Stimulated activated CD4-positive, alpha-beta T cell treated with anti-CD3 and anti-CD28 coated beads, Interleukin-1b, Interleukin-23, amount 100 ng/mL, for 24 hours (primary cell): ENCODE results near the gene ZMIZ2.

Experiments used
- DNase-seq, 4 experiments: peaks; one replicate each; pipeline ENCODE4 v3.0.0-alpha.2; 2020; ENCODE audit warnings: low read depth in 4 of 4, low spot score in 1 of 4

The ZMIZ2 gene

GRCh38 chr7:44756904-44757303 is 8.3 kb downstream of the ZMIZ2 start:
- no peak for DNase-seq

GRCh38 chr7:44757311-44757710 is 8.7 kb downstream of the ZMIZ2 start:
- DNase-seq: no peak

- DNase-seq: no peak
These were observed 9.1 kb downstream of the ZMIZ2 start for GRCh38 chr7:44757739-44758138.

GRCh38 chr7:44759246-44759645 is 10.6 kb downstream of the ZMIZ2 start:
- DNase-seq: no peak

GRCh38 chr7:44760034-44760580 is 11.5 kb downstream of the ZMIZ2 start:
- DNase-seq: no peak

GRCh38 chr7:44761207-44762161 is 12.8 kb downstream of the ZMIZ2 start:
- no peak for DNase-seq

- no peak for DNase-seq
These were observed 13.7 kb downstream of the ZMIZ2 start for GRCh38 chr7:44762300-44762699.

- no peak for DNase-seq
These were observed 14.3 kb downstream of the ZMIZ2 start for GRCh38 chr7:44762726-44763522.

GRCh38 chr7:44764081-44764480 is 15.4 kb downstream of the ZMIZ2 start:
- no peak for DNase-seq

GRCh38 chr7:44764665-44765578 is 16.3 kb downstream of the ZMIZ2 start:
- DNase-seq: no peak

- no peak for DNase-seq
These were observed 17.1 kb downstream of the ZMIZ2 start for GRCh38 chr7:44765579-44766415.

GRCh38 chr7:44766416-44766801 is 17.8 kb downstream of the ZMIZ2 start:
- DNase-seq: no peak

GRCh38 chr7:44767134-44767911 is 18.7 kb downstream of the ZMIZ2 start:
- DNase-seq: no peak

- DNase-seq: no peak
These were observed 19.4 kb downstream of the ZMIZ2 start for GRCh38 chr7:44767912-44768627.

- DNase-seq: no peak
These were observed 20.2 kb downstream of the ZMIZ2 start for GRCh38 chr7:44768628-44769371.

GRCh38 chr7:44769376-44769775 is 20.7 kb downstream of the ZMIZ2 start:
- no peak for DNase-seq

GRCh38 chr7:44769776-44770294 is 21.2 kb downstream of the ZMIZ2 start:
- no peak for DNase-seq

GRCh38 chr7:44771358-44771757 is 22.7 kb downstream of the ZMIZ2 start:
- DNase-seq: no peak
